Skin of body (tissue), 3 donors: Measurements from ENCODE around the gene POTEB2. TPM values are rescaled to one million over a fixed set of nuclear protein-coding genes. Genes with fewer than 3 reads are reported as not detected.
"Not testable (repeated sequence)": the region's sequence is repeated elsewhere in the genome, so short reads cannot be mapped to it uniquely, and the experiment has no call there.

ENCODE experiments used
- DNase-seq: peaks from one replicate; lab custom pipeline; 2025; lab: John Stamatoyannopoulos, UW
- small RNA-seq: library from RNA; depleted of rRNA; stranded (forward); fragments of <200 nt; gene quantifications from one replicate; pipeline ENCODE3, GENCODE V24; 2014; ENCODE audit warnings: low replicate concordance
- total RNA-seq: library from RNA; depleted of rRNA; stranded (reverse); fragments of >200 nt; gene quantifications from one replicate; pipeline ENCODE4 v1.2.3, GENCODE V29; 2014

POTEB2 gene
- not detected for total RNA-seq

GRCh38 chr15:20866214-20866613 is at the start of gene POTEB2:
POTEB2 (minus strand) TSS chr15:20866314; CDS start chr15:20866281, 33 bp downstream.
- not testable (repeated sequence) for DNase-seq

GRCh38 chr15:20879916-20880315 is 13.8 kb upstream of the POTEB2 start:
- not testable (repeated sequence) for DNase-seq

GRCh38 chr15:20878464-20878863 is 12.3 kb upstream of the POTEB2 start:
- not testable (repeated sequence) for DNase-seq

GRCh38 chr15:20877819-20878218 is 11.7 kb upstream of the POTEB2 start:
- DNase-seq: not testable (repeated sequence)

Small RNA genes lying within 50 kb of the gene (small RNA-seq; reads per million reads assigned to genes)
- gene AC012414.2 (not detected), gene MIR3118-2 (not detected), gene RNU6-749P (not detected), gene ZNF519P2 (not detected)
